Measurements from ENCODE around the gene GIPC2.
A peak's percentile ranks its signal among the peaks of the same experiment; 100 is the strongest.

GIPC2 gene

GRCh38 chr1:78153092-78153736 is 107.4 kb downstream of the GIPC2 start:
- no peak for DNase-seq

- no peak for DNase-seq
Measured at GRCh38 chr1:78155121-78155520, 109.4 kb downstream of the GIPC2 start.

GRCh38 chr1:78156805-78157521 is 111.2 kb downstream of the GIPC2 start:
- no peak for DNase-seq

- DNase-seq: no peak
Measured at GRCh38 chr1:78165816-78166215, 120.0 kb downstream of the GIPC2 start.

GRCh38 chr1:78168306-78168705 is 122.5 kb downstream of the GIPC2 start:
- DNase-seq: no peak

GRCh38 chr1:78170859-78171258 is 125.1 kb downstream of the GIPC2 start:
- DNase-seq: no peak

GRCh38 chr1:78171736-78172590 is 126.2 kb downstream of the GIPC2 start:
- no peak for DNase-seq

- DNase-seq: peak; percentile 39 to 84 (median 56)
Measured at GRCh38 chr1:78176448-78176847, 130.7 kb downstream of the GIPC2 start.

- DNase-seq: no peak
Measured at GRCh38 chr1:78177708-78178270, 132.0 kb downstream of the GIPC2 start.

- DNase-seq: no peak
Measured at GRCh38 chr1:78178816-78179215, 133.1 kb downstream of the GIPC2 start.

GRCh38 chr1:78184460-78185072 is 138.8 kb downstream of the GIPC2 start:
- DNase-seq: no peak
